ENCODE results near the gene JAKMIP1.

GRCh38 chr4:6018331-6018730 is 182.0 kb downstream of the JAKMIP1 start, which contains the start of gene C4orf50:
- no peak for TF ChIP-seq CTCF (IDR thresholded peaks at IDR 0.05; ENCODE audit: poor library complexity, severe bottlenecking)
- no peak for TF ChIP-seq EZH2 (IDR thresholded peaks at IDR 0.05; ENCODE audit: borderline replicate concordance, insufficient read depth, low read length, poor library complexity, severe bottlenecking)
- TF ChIP-seq RAD21 (conservative IDR thresholded peaks at IDR 0.05) = no peak

Data from neural cell (in vitro differentiated cells).